Measurements from ENCODE around the gene ACR.
A peak's percentile ranks its signal among the peaks of the same experiment; 100 is the strongest.
"Not testable (repeated sequence)": the region's sequence is repeated elsewhere in the genome, so short reads cannot be mapped to it uniquely, and the experiment has no call there.

The ACR gene

DNA sequence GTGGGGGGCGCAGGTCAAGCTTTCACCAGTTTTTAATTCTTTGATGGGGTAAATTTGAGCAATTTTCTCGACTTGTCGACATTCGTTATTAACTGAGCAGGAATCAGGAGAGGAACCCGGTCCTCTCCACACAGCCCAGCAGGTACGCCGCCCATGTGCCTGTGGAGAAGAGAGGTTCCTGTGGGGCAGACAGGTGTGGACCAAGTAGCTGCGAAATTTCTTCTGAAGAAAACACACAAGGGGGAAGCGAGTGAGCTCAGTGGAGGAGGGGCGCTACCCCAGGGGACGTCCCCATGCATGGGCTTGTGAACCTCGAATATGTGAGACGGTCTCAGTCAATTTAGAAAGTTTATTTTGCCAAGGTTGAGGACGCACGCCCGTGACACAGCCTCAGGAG lies 45.9 kb downstream of the ACR start:
- H3K9me3 Mint-ChIP-seq; H3K27me3 Mint-ChIP-seq (ENCODE audit: low read depth); H3K36me3 Mint-ChIP-seq (ENCODE audit: low read depth); DNase-seq (ENCODE audit: low spot score); H3K4me1 Mint-ChIP-seq (ENCODE audit: low read depth): not testable (repeated sequence)
- Mint-ChIP-seq H3K4me3 (peak overlapping the region; percentile 88), H3K27ac (peak overlapping the region; percentile 82)

- H3K27me3 Mint-ChIP-seq (ENCODE audit: low read depth), result not testable (repeated sequence)
Measured at GRCh38 chr22:50785289-50785688, 47.3 kb downstream of the ACR start.

GRCh38 chr22:50786936-50787335 lies 48.9 kb downstream of the ACR start:
- not testable (repeated sequence) for H3K9me3 Mint-ChIP-seq; DNase-seq (ENCODE audit: low spot score); H3K27me3 Mint-ChIP-seq (ENCODE audit: low read depth); H3K27ac Mint-ChIP-seq; H3K4me3 Mint-ChIP-seq; H3K36me3 Mint-ChIP-seq (ENCODE audit: low read depth); H3K4me1 Mint-ChIP-seq (ENCODE audit: low read depth)

More at GRCh38 chr22:50785289-50785688, 47.3 kb downstream of the ACR start:
- not testable (repeated sequence) for H3K9me3 Mint-ChIP-seq; H3K36me3 Mint-ChIP-seq (ENCODE audit: low read depth); H3K27ac Mint-ChIP-seq; DNase-seq (ENCODE audit: low spot score); H3K4me1 Mint-ChIP-seq (ENCODE audit: low read depth)
- peak overlapping the region; percentile 24 for H3K4me3 Mint-ChIP-seq
